ENCODE measurements around the gene CELF1. TPM values are rescaled to one million over a fixed set of nuclear protein-coding genes. Genes with fewer than 3 reads are reported as not detected.

The CELF1 gene
- polyA plus RNA-seq, 1 donor (not counting 4 experiments of a cell fraction or from before 2014, with no cell fraction given) = 110 TPM

DNA sequence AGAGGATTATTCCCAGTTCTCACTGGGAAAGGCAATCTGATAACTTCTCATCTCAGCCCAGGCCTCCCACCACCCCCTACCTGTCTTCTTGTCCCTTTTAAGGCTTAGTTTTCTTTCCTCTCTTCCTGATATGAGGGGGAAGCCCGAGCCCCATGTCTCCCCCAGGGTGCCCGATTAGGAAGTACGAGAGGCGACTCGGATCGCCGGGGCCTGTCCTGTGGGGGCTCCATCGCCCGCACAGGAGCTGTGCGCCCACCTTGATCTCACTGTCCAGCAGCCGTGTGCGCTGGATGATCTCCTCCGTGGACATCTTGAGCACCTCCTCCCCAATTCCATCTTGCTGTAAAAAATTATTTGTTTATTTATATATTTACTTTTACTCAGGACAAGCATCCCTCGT, 127.3 kb downstream of the CELF1 start:
- H3K27ac ChIP-seq (ENCODE audit: control insufficient read depth, insufficient read depth, low read length) = peak overlapping the region; percentile 97
- no peaks in the 10 kb centered on the region for H3K9me1 ChIP-seq (ENCODE audit: control insufficient read depth, extremely low read depth, insufficient read depth, low read length)
- H3K79me2 ChIP-seq (ENCODE audit: control insufficient read depth, insufficient read depth, low read length) = peaks cover 28% of the 10 kb centered on the region
- no peak for TF ChIP-seq EZH2 (IDR thresholded peaks at IDR 0.05; ENCODE audit: low read length)
- TF ChIP-seq, protein P1, sequence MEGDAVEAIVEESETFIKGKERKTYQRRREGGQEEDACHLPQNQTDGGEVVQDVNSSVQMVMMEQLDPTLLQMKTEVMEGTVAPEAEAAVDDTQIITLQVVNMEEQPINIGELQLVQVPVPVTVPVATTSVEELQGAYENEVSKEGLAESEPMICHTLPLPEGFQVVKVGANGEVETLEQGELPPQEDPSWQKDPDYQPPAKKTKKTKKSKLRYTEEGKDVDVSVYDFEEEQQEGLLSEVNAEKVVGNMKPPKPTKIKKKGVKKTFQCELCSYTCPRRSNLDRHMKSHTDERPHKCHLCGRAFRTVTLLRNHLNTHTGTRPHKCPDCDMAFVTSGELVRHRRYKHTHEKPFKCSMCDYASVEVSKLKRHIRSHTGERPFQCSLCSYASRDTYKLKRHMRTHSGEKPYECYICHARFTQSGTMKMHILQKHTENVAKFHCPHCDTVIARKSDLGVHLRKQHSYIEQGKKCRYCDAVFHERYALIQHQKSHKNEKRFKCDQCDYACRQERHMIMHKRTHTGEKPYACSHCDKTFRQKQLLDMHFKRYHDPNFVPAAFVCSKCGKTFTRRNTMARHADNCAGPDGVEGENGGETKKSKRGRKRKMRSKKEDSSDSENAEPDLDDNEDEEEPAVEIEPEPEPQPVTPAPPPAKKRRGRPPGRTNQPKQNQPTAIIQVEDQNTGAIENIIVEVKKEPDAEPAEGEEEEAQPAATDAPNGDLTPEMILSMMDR (optimal IDR thresholded peaks at IDR 0.05 in 1 of 3, IDR thresholded peaks at IDR 0.05 in 1 of 3, conservative IDR thresholded peaks at IDR 0.05 in 1 of 3; ENCODE audit: extremely low read depth in 1 of 3, insufficient read depth in 2 of 3, low read length in 3 of 3) = no peak
- FAIRE-seq (no peak), DNase-seq (ENCODE audit: low read depth, low spot score) (no peak)
- H3K27me3 ChIP-seq (ENCODE audit: control insufficient read depth, extremely low read depth, insufficient read depth, low read length) = no peaks in the 10 kb centered on the region
- H2AFZ ChIP-seq (ENCODE audit: control insufficient read depth, low read length) = peak overlapping the region; percentile 96
- peak overlapping the region; percentile 82 to 86 (median 83) for H3K4me3 ChIP-seq (ENCODE audit: control insufficient read depth in 2 of 3, extremely low read depth in 1 of 3, insufficient read depth in 2 of 3, low read depth in 1 of 3, low read length in 3 of 3)
- H3K9me3 ChIP-seq (ENCODE audit: control insufficient read depth, low read depth, low read length) = no peaks in the 10 kb centered on the region
- H3K4me2 ChIP-seq (ENCODE audit: control insufficient read depth, extremely low read depth, insufficient read depth, low read depth, low read length) = peak overlapping the region; percentile 92
- dilution Hi-C loops (cut with MboI; ENCODE audit: extremely low pct_ligation_motif_present, low sequenced_read_pairs) = no loop called here
- H3K9ac ChIP-seq (ENCODE audit: control insufficient read depth, extremely low read depth, insufficient read depth, low read length) = peak overlapping the region; percentile 99
- peaks cover 12% of the 10 kb centered on the region for H3K4me1 ChIP-seq (ENCODE audit: control insufficient read depth, extremely low read depth, insufficient read depth, low read length)
- H3K36me3 ChIP-seq (ENCODE audit: control insufficient read depth in 2 of 2, extremely low read depth in 1 of 2, insufficient read depth in 2 of 2, low read length in 2 of 2) = peaks cover 19 to 24% of the 10 kb centered on the region in 2 experiments
- H4K20me1 ChIP-seq (ENCODE audit: control insufficient read depth, extremely low read depth, insufficient read depth, low read length) = no peaks in the 10 kb centered on the region

- peaks cover 36 to 41% of the 10 kb centered on the region in 2 experiments for H3K36me3 ChIP-seq (ENCODE audit: control insufficient read depth in 2 of 2, extremely low read depth in 1 of 2, insufficient read depth in 2 of 2, low read length in 2 of 2)
- H4K20me1 ChIP-seq (ENCODE audit: control insufficient read depth, extremely low read depth, insufficient read depth, low read length) = peaks cover 3% of the 10 kb centered on the region
- no peaks in the 10 kb centered on the region for H3K9me1 ChIP-seq (ENCODE audit: control insufficient read depth, extremely low read depth, insufficient read depth, low read length)
- no peak for FAIRE-seq
- dilution Hi-C loops (cut with MboI; ENCODE audit: extremely low pct_ligation_motif_present, low sequenced_read_pairs) = no loop called here
- no peaks in the 10 kb centered on the region for H3K9me3 ChIP-seq (ENCODE audit: control insufficient read depth, low read depth, low read length)
- peaks cover 3% of the 10 kb centered on the region for H3K79me2 ChIP-seq (ENCODE audit: control insufficient read depth, insufficient read depth, low read length)
- no peak overlapping the region for H3K4me2 ChIP-seq (ENCODE audit: control insufficient read depth, extremely low read depth, insufficient read depth, low read depth, low read length)
- peaks cover 18% of the 10 kb centered on the region for H3K4me1 ChIP-seq (ENCODE audit: control insufficient read depth, extremely low read depth, insufficient read depth, low read length)
- TF ChIP-seq, protein P1 (optimal IDR thresholded peaks at IDR 0.05 in 1 of 3, IDR thresholded peaks at IDR 0.05 in 1 of 3, conservative IDR thresholded peaks at IDR 0.05 in 1 of 3; ENCODE audit: extremely low read depth in 1 of 3, insufficient read depth in 2 of 3, low read length in 3 of 3) = no peak
- TF ChIP-seq EZH2 (IDR thresholded peaks at IDR 0.05; ENCODE audit: low read length) = no peak
- H2AFZ ChIP-seq (ENCODE audit: control insufficient read depth, low read length) = no peak overlapping the region
- no peaks in the 10 kb centered on the region for H3K27me3 ChIP-seq (ENCODE audit: control insufficient read depth, extremely low read depth, insufficient read depth, low read length)
- no peak overlapping the region for H3K4me3 ChIP-seq (ENCODE audit: control insufficient read depth in 2 of 3, extremely low read depth in 1 of 3, insufficient read depth in 2 of 3, low read depth in 1 of 3, low read length in 3 of 3)
- H3K9ac ChIP-seq (ENCODE audit: control insufficient read depth, extremely low read depth, insufficient read depth, low read length) = no peak overlapping the region
- no peak for DNase-seq (ENCODE audit: low read depth, low spot score)
- no peak overlapping the region for H3K27ac ChIP-seq (ENCODE audit: control insufficient read depth, insufficient read depth, low read length)
Measured at GRCh38 chr11:47418454-47419259, 134.3 kb downstream of the CELF1 start.

Data from keratinocyte (primary cell).